Thoracic aorta (tissue), 2 donors: ENCODE measurements around the gene KRT73. TPM values are rescaled to one million over a fixed set of nuclear protein-coding genes. Genes with fewer than 3 reads are reported as not detected.

Source experiments
- ATAC-seq: fragments of 150-250 bp; one replicate; pipeline ENCODE4 v1.8.0; 2017; ENCODE audit warnings: low read depth; ENCODE audit not compliant: insufficient number of reproducible peaks, low FRiP score
- DNase-seq: peaks from one replicate; pipeline ENCODE4 v3.0.0-alpha.2; 2020; ENCODE audit warnings: low spot score
- H3K27ac ChIP-seq, 2 donors: fragments of 200-600 bp; sonication (generic); 1 replicate in 1 of 2; 2 replicates in 1 of 2; pipeline ENCODE4 v1.5.1; 2016; ENCODE audit warnings: mild to moderate bottlenecking in 2 of 2, moderate library complexity in 2 of 2
- H3K27me3 ChIP-seq: fragments of 200-600 bp; sonication (generic); replicated peaks from 2 replicates; pipeline ENCODE4 v1.6.0; 2016; ENCODE audit warnings: mild to moderate bottlenecking; ENCODE audit not compliant: insufficient read depth
- H3K36me3 ChIP-seq: fragments of 200-600 bp; sonication (generic); one replicate; pipeline ENCODE4 v1.5.1; 2016
- H3K4me1 ChIP-seq, 2 donors: fragments of 200-600 bp; sonication (generic); 1 replicate in 1 of 2; 2 replicates in 1 of 2; pipeline versions ENCODE4 v1.5.1 to v1.6.0; 2016; ENCODE audit warnings: low read depth in 2 of 2, mild to moderate bottlenecking in 1 of 2; ENCODE audit not compliant: control insufficient read depth in 1 of 2
- H3K4me3 ChIP-seq: fragments of 200-600 bp; sonication (generic); 2 replicates; pipeline ENCODE4 v1.5.1; 2016; ENCODE audit warnings: mild to moderate bottlenecking
- H3K9me3 ChIP-seq: fragments of 200-600 bp; sonication (generic); 2 replicates; pipeline ENCODE4 v1.5.1; 2016
- CTCF ChIP-seq: fragments of 200-600 bp; sonication (generic); IDR thresholded peaks from one replicate; pipeline ENCODE4 v1.5.1; 2019; ENCODE audit warnings: antibody characterized with exemption
- total RNA-seq, 2 donors: library from RNA; depleted of rRNA; stranded (reverse); fragments of >200 nt; gene quantifications; one replicate each; pipeline versions ENCODE4 v1.1.0 to v1.2.3, GENCODE V29; 2016

Gene KRT73
- total RNA-seq, 2 donors from 2014 or later = not detected

DNA sequence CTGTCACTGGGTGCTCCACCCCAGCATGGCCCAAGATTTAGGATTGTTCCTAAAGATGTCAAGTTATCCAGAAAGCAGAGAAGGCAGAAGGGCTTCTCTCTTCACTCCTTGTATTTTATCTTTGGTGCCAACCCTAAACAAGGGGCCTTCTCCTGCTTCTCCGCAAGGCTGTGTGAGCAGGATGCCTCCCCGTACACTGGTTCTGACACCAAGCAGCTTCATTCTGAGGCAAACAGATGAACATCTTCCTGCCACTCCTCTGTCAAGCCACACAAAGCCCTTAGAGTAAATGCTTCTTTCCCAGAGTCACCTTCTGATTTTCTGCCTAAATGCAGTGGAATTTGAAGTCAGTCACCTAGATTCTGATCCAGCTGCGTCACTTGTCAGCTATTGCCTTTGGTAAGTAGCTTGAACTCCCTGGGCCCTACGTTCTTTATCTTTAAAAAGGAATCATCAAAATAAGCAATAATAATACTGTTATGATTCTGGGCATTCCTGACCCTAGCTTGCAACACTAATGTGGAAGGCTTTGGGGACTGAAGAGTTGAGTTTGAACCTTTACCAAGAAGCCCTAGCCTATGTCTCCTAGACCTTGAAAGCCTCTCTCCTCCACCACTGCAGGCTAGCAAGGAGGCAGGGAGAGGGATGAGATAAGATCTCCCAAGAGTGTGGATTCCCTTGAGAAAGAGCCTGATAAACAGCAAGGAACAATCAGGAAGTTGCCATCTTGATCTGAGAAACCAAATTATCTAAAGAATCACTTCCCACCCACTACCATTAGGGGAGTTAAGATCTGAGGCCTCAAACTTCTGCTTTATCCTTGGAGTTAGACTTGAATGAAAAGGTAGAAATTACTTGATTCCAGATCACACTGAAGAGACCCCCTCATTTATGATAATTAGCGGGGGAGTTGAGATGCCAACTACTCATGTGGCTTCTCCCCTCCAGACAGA is 5.7 kb downstream of the KRT73 start:
- TF ChIP-seq CTCF = no peak
- DNase-seq = no peak
- H3K9me3 ChIP-seq = no peaks in the 10 kb centered on the region
- H3K4me3 ChIP-seq = no peak overlapping the region
- H3K4me1 ChIP-seq = no peaks in the 10 kb centered on the region
- ATAC-seq = no peak
- no peaks in the 10 kb centered on the region for H3K36me3 ChIP-seq
- H3K27ac ChIP-seq = no peak overlapping the region
- H3K27me3 ChIP-seq = no peaks in the 10 kb centered on the region

- H3K27me3 ChIP-seq = no peaks in the 10 kb centered on the region
- no peak overlapping the region for H3K27ac ChIP-seq
- TF ChIP-seq CTCF = no peak
- DNase-seq = no peak
- no peaks in the 10 kb centered on the region for H3K4me1 ChIP-seq
- H3K9me3 ChIP-seq = no peaks in the 10 kb centered on the region
- no peaks in the 10 kb centered on the region for H3K36me3 ChIP-seq
- no peak overlapping the region for H3K4me3 ChIP-seq
- no peak for ATAC-seq
Measured at GRCh38 chr12:52611080-52611468, 7.3 kb downstream of the KRT73 start.

DNA sequence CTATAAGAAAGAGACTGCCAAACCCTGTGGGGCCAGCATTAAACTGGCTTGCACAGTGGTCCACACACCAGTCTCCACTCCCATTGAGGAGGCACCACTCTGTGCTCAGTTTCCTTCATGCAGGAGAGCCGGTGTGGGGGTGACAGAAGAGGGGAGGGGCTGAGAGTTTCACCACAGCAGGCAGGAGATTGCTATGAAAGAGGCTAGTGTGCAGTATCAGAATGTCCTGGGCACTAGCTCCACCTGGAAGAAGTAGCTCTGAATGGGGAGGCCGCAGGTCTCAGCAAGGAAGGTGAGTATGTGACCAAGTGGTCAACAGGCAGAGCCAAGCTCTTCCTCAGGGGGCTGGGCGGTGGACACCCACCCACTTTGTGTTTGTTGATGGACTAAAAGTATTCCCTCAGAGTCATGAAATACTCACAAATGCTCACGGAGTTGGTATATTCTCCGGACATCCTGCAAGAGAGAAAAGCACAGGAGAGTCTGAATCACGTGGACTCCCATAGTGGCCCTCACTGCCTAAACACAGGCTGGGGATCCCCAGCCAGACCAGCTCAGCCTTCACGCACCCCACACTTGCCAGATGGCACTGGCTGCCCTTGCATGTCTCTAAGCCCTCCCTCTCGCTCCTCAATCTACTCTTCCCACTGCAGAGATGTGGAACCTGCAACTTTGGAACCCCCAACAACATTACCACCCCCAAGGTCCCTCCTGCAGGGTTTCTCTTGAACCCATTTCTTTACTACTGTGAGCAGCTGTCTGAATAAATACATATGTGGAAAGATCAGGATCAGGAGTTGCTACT is 9.3 kb downstream of the KRT73 start:
- no peaks in the 10 kb centered on the region for H3K36me3 ChIP-seq
- TF ChIP-seq CTCF = no peak
- H3K27ac ChIP-seq = no peak overlapping the region
- H3K27me3 ChIP-seq = no peaks in the 10 kb centered on the region
- ATAC-seq (no peak), DNase-seq (no peak)
- no peak overlapping the region for H3K4me3 ChIP-seq
- no peaks in the 10 kb centered on the region for H3K9me3 ChIP-seq
- no peaks in the 10 kb centered on the region for H3K4me1 ChIP-seq

GRCh38 chr12:52608161-52608560 is 10.2 kb downstream of the KRT73 start:
- H3K4me1 ChIP-seq = no peaks in the 10 kb centered on the region
- no peaks in the 10 kb centered on the region for H3K36me3 ChIP-seq
- TF ChIP-seq CTCF = no peak
- no peak for ATAC-seq
- DNase-seq = no peak
- H3K27me3 ChIP-seq = no peaks in the 10 kb centered on the region
- no peak overlapping the region for H3K4me3 ChIP-seq
- H3K9me3 ChIP-seq = no peaks in the 10 kb centered on the region
- no peak overlapping the region for H3K27ac ChIP-seq

- ATAC-seq = no peak
- Histone ChIP-seq H3K36me3 (no peaks in the 10 kb centered on the region), H3K4me3 (no peak overlapping the region), H3K4me1 (no peaks in the 10 kb centered on the region), H3K27ac (no peak overlapping the region), H3K27me3 (no peaks in the 10 kb centered on the region), H3K9me3 (no peaks in the 10 kb centered on the region)
- no peak for DNase-seq
- TF ChIP-seq CTCF = no peak
Measured at GRCh38 chr12:52607314-52607713, 11.0 kb downstream of the KRT73 start.
